ENCODE results near the gene MIEF1. TPM values are rescaled to one million over a fixed set of nuclear protein-coding genes. Genes with fewer than 3 reads are reported as not detected.

The MIEF1 gene
- total RNA-seq, 2 donors from 2014 or later = 16.5 to 16.8 TPM

DNA sequence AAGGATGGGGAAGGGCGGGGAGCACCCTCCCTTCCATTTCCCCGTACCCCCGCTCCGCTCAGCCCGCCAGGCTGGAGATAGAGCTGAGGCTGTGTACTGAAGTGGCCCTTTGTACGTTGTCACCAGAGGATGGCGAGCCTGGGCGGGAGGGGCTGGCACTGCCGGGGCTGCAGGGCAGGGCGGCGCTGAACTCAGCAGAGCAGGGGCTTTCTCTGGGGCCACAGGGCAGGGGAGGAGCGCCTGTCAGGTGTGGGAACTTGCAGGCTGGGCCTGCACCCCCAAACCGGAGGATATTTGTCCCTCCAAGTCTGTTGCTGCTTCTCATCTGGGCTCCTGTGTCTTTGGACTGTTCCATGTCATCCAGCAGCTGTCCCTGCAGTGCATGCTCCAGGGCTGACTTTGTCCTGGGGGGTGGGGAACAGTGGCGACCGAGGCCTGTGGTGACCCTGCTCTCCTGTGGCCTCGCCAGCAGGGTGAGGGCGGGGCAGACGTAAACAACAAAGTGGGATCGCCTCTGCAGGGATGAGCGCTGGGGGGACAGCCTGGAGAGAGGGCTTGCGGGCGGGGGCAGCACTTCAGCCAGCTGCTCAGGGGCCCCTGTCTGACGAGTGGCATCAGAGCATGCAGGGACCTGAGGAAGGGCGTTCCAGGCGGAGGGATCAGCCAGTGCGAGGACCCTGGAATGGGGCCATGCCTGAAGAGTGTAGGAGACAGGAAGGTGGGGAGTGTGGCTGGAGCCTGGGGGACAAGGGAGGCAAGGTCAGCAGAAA, 32.2 kb upstream of the MIEF1 start:
- intact Hi-C loops (cut with DNase I) = no loop called here
- DNase-seq (ENCODE audit: low spot score) = no peak

DNA sequence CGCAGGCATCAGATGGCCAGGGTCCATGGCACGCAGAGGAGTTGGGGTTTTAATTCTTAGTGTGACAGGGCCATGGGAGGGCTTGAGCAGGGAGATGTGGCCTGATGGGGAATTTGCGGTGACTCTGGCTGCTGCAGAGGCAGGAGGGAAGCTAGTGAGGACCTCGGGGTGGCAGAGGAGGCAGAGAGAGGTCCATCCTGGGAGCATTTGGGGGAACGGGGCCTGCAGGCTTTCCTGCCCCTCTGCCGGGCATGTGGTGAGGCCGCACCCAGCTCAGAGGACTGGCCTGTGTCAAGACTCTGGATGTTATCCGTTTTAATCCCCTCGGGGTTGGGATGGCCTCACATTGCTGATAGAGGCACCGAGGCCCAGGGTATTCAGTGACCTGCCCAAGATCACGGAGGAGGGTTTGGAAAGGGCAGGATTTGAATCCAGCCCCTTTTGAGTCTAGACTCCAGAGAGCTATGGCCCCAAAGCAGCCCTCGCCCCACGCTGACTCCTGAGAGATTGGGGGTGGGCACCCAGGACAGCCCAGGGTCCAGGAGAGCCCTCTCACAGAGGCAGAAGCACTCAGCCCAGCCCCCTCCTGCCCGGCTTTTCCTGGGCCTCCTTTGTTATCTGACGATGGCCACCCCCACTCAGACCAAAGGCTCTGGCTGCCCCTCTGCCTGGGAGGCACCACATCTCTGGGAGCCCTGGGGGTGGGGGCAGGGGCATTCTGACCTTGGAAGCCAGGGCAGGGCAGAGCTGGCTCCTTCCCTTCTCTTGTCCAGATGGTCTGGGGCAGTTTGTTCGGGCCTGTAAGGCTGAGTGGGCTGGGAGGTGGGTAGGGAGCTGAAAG, 31.4 kb upstream of the MIEF1 start:
- intact Hi-C loops (cut with DNase I) = no loop called here
- DNase-seq (ENCODE audit: low spot score) = no peak

DNA sequence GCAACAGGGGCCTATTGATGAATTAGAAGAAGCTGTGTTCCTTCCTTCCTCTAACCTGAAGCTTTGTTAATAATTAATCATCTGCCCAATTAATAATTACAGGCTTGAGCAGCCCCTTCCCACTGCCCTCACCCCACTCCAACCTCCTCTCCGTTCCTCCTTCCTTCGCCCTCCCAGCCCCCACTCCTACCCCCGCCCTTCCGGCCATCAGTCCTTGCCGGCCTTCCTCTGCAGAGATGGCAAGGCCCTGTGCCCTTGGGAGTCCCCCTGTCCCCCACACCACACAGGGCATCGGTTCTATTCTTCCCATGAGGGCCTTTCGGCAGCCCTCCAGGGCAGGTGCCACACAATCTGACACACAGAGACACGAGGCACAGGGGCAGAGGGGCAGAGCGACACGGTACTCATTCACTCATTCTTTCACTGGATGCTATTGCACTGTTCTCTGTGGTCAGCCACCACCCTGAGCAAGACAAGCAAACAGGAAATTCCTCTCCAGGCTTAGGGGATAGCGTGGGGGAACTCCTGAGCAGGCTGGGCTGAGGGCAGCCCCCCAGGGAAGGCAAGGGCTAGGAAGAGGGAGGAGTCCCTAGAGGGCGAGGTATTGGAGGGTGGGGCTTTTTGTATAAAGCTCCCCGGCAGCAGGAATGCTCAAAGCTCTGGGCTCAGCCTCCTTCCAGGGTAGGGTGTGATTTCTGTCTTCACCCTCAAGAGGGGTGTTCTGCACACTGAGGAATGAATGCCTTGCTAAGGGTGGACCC, 30.5 kb upstream of the MIEF1 start:
- DNase-seq (ENCODE audit: low spot score) = no peak
- intact Hi-C loops (cut with DNase I) = no loop called here

DNA sequence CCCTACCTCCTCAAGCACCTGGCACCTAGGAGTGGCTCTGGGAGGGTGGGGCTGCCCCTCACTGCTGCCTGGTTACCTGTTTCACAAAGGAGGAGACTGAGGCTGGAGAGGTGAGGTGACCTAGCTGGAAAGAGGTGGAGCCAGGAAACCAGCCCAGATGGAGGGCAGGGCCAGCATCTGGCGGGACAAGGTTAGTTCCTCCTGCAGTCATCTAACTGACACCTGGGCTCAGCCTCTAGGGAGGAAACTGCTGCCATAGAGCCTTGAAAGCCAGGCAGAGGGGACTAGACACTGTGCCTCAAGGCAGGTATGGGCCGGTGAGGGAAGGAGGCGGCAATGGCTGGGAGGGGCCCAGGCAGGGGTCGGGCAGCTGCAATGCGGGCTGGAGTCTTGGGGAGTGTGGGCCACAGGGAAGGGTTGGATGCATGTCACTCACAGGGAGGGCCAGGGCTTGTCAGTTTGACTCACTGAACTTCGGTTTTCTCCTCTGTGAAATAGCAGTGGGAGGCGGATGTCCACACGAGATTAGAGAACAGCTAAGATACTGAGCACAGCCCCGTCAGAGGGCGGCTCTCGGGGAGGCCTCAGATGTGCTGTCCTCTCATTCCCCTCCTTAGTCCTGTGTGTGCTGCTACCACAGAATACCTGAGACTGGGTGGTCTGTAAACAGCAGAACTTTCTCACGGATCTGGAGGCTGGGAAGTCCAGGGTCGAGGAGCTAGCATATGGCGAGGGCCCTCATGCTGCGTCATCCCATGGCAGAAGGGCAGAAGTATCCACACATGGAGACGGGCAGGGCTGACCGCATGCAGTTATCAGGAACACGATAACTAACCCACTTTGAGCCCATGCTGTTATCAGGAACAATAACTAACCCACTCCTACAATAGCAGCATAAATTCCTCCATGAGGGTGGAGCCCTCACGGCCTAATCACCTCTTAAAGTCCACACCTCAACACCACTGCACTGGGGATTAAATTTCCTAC, 29.2 kb upstream of the MIEF1 start:
- DNase-seq (ENCODE audit: low spot score) = no peak
- intact Hi-C loops (cut with DNase I) = no loop called here

DNA sequence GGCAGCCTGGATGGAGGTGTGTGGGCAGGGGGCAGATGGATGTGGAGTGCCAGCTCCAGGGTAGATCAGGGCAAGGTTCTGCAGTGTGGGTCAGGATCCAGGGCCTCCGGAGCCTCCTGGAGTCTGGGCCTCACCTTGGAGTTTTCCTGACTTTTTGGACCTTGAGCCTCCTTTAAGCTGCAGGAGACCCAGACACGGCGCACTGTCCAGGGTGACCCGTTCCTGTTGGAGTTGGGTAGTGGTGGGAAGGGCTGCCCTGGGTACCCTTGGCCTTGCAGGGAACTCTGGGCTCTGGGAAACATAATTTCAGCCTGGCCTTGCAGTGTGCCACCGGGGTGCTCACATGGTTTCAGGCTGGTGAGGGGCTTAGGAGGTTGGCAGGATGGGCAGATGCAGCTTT, 28.2 kb upstream of the MIEF1 start:
- no peak for DNase-seq (ENCODE audit: low spot score)
- intact Hi-C loops (cut with DNase I) = no loop called here

DNA sequence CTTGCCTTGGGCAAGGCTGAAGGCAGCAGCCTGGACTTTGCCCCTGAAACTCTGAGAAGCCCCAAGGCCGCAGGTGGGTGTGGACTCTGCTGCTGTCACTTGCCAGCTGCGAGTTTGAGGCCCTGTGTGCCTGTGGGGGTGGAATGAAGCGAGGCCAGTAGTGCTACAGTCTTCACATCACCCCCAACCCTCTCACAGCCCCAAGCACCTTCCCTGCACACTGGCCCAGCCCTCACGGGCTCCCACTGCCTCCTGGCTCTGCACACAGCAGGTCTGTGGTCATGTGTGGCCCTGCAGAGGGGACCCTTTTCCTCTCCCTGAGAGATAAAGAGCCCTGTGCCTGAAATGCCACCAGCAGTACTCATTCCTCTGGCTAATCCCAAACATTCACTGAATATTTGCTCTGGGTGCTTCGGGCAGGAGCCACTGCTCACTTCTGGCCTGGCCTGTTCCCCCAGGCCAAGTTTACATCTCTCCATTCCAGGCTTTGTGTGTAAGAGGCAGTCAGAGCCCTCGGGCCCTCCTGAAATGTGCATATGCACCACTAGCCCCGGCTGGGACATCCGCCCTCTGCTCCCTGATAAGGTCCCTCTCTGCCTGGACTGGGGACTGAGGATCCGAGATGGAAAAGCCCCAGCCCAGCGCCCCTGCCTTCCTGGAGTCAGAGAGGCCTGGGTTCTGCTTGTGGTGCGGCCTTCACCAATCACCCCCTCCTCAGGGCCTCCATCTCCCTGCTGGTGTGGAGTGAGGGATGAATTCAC, 27.6 kb upstream of the MIEF1 start:
- DNase-seq (ENCODE audit: low spot score) = no peak
- intact Hi-C loops (cut with DNase I) = no loop called here

DNA sequence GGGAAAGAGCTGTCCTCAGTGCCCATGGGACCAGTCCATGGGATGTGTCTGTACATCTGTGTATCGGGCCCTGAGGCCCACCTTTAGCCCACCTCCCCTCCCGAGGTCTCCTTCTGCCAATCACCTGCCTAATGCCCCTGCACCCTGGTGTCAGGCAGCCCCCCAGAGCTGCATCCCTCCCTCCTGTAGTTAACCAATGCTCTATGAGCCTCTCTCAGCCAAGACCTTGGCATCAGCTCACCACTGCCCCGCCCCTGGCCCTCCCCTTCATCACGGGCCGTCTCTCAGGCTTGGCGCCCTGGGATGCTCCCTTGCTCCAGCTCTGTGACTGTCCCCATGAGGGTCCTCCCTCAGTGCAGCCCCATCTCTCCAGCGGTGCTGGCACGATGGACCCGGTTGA, 26.8 kb upstream of the MIEF1 start:
- no peak for DNase-seq (ENCODE audit: low spot score)
- intact Hi-C loops (cut with DNase I) = no loop called here

DNA sequence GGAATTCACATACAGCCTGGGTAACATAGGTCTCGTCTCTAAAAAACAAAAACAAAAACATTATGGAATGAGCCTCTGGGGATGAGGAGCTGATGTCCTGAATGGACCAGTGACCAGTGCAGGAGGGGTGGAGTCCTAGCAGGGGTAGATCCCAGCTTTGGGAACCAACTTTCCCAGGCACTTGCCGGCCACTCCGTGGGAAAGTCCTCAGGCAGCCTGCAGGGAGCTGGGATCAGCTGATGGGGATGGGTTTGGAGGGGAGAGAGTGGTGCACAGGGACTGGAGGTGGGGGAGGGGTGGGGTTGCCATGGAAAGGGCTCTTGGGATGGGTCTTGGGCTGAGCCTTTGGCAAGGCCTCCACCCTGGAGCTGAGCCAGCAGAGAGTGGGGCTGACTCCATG, 26.2 kb upstream of the MIEF1 start:
- DNase-seq (ENCODE audit: low spot score) = no peak
- intact Hi-C loops (cut with DNase I) = no loop called here

DNA sequence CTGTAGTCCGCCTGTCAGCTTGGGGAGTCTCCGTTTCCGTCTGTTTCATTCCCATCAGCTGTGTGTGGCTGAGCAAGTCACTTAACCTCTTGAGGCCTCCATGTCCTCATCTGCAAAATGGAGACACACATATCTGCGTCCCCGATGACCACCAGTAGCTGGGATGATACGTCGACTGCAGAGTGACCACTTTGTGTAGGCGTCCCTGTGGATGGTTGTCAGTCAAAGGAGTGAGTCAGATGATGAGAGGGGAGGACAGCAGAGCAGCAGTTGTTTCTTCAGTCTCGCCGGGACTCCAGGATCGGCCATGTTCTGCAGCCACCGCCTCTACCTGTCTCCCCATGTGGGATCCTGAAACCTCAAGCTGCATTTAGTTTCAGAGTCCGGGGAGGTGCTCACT, 25.4 kb upstream of the MIEF1 start:
- intact Hi-C loops (cut with DNase I) = no loop called here
- no peak for DNase-seq (ENCODE audit: low spot score)

DNA sequence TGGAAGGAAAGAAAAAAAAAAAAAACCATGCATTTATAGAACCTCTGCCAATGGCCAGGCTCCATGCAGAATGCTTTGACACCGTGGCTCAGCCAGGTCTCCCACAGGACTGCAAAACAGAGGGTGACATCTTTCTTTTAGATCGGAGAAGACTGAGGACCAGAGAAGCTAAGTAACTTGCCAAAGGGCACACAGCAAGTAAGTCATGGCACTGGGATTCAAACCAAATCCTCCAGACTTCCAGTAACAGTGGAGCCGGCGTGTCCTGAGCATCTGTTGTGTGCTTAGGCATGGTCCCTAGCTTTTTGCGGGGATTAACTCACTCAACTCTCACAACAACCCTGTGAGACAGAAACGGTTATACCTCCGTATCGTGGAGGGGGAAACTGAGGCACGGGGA, 24.5 kb upstream of the MIEF1 start:
- intact Hi-C loops (cut with DNase I) = no loop called here
- DNase-seq (ENCODE audit: low spot score) = no peak

DNA sequence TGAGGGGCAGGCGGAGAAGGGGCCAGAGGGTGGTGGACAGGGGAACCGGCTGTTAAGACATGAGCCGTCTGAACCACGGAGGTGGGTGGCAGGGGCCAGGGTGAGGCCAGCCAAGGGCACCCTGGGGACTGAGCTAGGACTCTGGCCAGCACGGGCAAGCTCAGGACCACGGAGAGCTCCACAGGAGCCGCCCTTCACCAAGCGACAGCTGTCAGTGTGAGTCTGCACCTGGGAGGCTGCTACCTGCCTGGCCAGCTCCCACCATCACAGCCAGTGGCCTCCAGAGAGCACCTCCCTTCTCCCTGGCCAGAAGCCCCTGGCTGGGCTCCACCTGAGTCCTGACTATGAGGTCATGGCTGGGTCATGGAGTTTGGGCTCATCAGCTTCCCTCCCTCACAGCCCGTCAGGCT, 23.6 kb upstream of the MIEF1 start:
- intact Hi-C loops (cut with DNase I) = no loop called here

DNA sequence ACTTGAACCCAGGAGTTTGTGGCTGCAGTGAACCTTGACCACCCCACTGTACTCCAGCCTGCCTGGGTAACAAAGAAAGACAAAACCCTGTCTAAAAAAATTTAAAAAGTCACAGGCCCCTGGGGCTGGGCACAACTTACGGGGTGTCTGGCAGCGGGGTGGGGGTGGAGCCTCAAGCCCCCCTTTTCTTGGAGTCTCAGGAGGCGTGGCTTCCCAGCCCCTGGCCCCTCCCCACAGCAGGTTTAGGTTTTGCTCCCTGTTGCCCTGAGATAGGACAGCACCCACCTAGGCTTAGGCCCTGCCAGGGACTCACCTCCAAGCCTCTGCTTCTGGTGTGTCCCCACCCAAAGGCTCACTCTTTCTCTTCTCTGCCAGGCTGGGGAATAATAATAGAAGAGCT, 22.8 kb upstream of the MIEF1 start:
- intact Hi-C loops (cut with DNase I) = no loop called here
- DNase-seq (ENCODE audit: low spot score) = no peak

More for the DNA sequence above, 23.6 kb upstream of the MIEF1 start:
- DNase-seq (ENCODE audit: low spot score) = no peak

DNA sequence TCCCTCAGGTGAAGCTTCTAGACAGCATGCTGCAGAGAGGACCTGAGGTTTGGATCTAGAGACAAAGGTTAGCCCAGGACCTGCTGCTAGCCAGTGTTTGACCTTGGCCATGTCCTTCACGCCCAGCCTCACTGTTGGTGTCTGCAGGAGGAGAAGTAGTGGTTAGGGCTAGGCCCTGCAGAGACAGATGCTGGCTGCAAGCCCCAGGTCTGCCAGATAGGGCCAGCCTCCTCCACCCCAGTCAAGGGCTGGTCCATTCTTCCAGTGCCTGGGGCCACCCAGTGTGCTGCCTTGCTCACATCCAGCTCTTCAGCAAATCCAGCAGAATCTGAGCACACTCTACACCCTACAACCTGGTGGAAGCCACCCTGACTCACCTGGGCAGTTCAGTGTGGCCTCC, 21.5 kb upstream of the MIEF1 start:
- intact Hi-C loops (cut with DNase I) = no loop called here
- no peak for DNase-seq (ENCODE audit: low spot score)

DNA sequence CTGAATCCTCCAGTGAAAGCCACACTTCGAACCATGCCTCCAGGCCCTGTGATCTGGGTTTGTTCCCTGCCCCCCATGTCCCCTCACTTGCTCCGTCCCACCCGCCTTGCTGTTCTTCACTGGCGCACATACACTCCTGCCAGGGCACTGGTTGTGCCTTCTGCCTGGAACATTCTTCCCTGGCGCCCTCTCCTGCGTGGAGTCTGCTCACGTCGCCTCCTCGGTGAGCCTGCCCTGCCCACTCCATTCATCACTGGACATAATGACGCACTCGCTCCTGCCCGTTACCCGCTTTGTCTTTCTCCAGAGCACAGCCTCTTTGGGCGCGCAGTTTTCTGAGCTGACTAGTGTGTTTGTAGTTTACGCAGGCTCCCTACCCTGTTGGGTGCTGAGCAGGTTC, 21.0 kb upstream of the MIEF1 start:
- intact Hi-C loops (cut with DNase I) = no loop called here
- DNase-seq (ENCODE audit: low spot score) = no peak

DNA sequence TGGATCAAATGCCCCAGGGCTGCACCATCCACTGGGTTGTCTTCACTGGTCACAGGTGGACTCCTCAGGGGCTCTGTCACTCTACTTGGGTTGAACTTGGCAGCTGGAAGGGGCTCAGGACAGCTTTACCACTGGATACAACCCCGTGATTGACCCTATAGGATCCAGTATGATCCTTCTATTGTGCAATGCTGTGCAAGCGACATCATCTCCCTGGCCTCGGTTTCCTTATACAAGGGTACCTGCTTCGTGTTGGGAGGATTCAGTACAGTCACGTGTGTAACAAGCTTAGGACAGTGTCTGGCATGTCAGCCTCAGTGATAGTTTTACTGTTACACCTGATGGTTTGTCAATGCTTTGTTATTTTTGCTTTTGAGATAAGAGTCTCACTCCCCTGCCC, 20.5 kb upstream of the MIEF1 start:
- intact Hi-C loops (cut with DNase I) = no loop called here
- no peak for DNase-seq (ENCODE audit: low spot score)

DNA sequence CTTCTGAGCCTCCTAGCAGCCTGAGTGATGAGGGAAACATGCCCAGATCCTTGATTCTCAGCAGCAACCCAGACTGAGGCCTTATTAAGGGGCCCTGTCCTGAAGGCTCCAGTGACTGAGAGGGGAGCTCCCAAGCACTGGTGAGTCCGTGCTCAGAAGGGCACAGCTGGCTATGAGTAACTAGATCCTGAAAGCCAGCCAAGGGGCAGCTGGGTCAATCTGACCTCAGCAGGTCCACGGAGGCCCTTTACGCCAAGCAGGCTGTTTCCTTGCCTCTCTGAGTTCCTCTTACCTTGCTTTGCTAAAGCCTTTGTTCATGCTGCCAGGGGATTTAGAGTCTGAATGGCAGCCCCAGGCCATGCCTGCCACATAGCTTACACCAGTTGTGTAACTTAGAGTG, 19.3 kb upstream of the MIEF1 start:
- intact Hi-C loops (cut with DNase I) = no loop called here
- no peak for DNase-seq (ENCODE audit: low spot score)

DNA sequence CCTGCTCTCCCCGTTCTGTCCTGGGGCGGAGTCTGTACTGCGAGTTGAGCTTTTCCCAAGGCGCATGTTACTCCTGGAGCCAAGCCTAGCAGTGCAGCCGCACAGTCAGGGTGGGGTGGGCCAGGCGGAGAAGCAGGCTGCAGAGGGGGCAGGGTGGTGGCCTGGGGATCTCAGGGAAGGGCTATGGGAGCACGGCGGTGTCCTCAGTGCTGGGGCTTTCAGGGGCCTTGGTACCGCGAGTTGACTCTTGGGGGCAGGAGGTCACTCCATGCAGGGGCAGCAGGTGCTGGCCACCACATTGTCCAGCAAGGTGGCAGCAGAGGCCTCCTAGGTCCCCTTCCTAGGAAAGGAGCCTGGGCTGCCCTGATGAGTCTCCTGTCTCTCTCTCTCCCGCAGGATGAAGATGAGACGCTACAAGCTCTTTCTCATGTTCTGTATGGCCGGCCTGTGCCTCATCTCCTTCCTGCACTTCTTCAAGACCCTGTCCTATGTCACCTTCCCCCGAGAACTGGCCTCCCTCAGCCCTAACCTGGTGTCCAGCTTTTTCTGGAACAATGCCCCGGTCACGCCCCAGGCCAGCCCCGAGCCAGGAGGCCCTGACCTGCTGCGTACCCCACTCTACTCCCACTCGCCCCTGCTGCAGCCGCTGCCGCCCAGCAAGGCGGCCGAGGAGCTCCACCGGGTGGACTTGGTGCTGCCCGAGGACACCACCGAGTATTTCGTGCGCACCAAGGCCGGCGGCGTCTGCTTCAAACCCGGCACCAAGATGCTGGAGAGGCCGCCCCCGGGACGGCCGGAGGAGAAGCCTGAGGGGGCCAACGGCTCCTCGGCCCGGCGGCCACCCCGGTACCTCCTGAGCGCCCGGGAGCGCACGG, 14.9 kb upstream of the MIEF1 start:
- DNase-seq (ENCODE audit: low spot score) = no peak

More for the DNA sequence above, 14.9 kb upstream of the MIEF1 start:
- intact Hi-C loops (cut with DNase I) = no loop called here
